NOMO-1 (cell line): Measurements from ENCODE around the gene CADM1.

Experiments used
- DNase-seq, 2 experiments: peaks; one replicate each; lab custom pipeline; 2025; ENCODE audit not compliant: unreplicated experiment in 2 of 2; lab: John Stamatoyannopoulos, UW

CADM1 gene

DNA sequence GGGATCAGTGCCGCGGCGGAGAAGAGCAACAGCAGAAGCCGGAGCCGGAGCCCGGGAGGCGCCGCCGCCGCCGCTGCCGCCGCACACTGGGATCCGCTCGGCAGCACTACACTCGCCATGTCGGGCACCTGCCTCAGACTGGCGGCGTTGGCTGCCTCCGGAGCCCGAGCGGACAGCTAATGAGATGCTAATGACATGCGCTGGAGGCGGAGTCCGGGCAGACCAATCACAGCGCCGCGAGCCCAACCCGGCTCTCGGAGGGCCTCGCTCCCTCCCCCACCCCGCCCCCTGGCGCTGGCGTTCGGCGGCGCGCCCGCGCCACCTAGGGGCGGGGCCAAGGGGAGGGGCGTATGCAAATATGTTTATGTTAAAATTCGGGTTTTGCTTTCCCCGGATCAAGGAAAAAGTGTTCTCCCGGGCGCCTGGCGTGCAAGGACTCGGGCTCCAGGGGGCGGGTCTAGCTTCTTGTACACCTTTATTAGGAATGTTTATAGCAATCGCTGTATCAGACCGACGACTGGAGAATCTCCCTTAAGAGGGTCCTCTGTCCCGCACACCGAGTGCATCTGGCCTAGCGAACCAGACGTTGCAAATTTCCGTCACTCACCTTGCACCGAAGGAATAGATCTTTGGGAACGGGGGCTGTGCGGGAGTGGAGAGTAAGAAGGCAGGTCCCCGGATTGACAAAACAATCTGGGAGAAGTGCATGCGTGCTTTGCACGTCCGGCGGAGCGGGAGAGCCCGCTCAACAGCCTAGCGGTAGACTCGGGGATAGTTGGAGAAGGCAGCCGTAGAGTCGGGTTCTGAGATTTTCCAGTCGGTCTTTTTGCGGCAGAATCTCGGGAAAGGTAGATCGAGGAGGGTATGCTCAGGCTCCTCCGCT lies at the start of gene CADM1:
CADM1 (minus strand) TSS at position 140 of the 883 bp plus-strand sequence.
- peak; percentile 91 for DNase-seq

- DNase-seq = no peak
Measured at GRCh38 chr11:115552773-115553438, 48.7 kb upstream of the CADM1 start.

- no peak for DNase-seq
Measured at GRCh38 chr11:115552151-115552772, 48.0 kb upstream of the CADM1 start.

DNA sequence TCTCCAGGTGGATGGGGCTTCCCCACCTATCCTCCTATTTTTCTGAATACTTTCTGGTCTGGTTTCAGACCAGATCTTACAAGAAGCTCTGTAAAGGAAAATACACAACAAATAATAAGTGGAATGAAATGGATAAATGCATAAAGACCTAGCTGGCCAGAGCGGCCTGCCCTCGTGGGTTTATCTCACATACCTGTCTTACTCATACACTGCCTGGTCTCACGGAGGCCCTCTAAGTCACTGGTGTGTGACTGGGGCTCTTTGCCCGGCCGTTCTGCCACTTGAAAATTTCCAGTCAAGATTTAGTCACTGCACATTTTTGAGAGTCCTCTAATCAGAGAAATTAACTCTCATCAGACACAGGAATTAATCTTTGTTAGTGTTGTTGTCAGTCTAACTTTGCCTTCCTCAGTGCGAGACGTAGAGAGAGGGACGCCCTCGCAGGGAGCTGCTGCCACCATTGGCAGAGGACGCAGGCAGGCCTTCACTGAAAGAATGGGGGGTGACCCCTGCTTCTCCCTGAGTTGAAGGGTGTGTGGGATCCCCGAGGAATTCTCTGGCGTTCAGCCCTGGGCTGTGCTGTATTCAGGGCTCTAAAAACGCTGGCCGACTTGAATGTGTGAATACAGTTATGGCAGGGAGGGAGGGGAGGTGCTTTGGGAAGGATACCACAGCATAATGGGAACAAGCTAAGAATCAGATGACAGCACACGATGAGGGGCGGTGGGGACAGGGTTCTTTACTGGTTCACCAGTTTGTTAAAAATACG lies 46.3 kb upstream of the CADM1 start:
- no peak for DNase-seq

DNA sequence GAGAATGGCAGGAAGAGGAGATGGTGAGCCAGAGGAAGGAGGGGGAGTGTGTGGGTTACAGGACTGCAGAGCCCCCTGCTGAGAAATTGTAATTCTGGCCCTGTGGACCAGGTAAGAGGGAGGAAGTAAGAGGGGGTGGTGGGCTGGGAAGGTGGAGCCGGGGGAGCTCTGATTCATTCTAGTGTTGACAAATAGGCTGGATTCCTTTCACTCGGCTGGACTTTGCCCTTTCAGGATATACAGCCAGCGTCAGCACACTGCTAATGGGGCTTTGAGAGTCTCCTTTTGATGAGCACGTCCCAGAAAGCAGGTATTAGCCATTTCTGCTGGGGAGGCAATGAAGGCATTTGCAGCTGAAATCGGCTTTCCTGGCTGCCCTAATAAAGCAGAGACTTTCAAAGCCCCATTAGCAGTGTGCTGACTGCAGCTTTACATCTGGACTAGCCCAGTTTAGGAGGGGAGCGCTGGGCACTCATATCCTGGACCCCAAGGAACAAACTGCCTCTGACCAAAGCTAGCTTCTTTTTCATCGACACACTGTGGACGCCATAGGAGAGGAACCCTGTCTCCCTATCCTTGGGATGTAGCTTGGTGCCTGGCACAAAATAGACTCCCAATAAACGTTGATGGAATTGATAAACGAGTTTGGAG lies 44.8 kb upstream of the CADM1 start:
- DNase-seq = no peak

DNA sequence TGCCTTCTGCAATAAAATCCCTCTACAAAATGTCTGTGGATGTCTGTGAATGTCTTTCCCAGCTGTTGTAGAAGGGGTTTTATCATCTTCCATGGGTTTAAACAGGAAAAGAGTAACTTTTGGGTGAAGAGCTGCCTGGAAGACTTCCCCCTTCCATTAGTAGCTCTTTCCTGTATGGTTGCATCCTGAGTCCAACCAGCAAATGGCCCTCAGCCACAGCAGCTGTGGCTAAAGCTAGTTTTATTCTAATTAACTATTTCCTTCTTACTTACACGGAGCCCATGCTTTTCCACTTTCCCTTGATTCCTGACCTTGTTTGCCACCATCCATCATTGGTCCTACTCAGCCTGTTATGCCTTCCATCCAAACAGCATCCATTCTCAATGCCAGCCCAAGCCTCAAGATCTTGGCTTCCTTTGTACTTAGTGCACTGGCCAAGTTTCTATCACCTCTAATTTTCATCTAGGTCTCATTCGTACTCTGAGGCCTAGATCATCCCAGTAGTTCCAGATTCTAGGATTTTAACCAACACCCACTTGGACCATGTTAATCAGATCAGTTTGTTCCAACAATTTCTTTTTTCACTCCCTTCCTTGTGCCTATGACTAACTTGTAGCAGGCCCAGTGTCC lies 41.5 kb upstream of the CADM1 start:
- no peak for DNase-seq

DNA sequence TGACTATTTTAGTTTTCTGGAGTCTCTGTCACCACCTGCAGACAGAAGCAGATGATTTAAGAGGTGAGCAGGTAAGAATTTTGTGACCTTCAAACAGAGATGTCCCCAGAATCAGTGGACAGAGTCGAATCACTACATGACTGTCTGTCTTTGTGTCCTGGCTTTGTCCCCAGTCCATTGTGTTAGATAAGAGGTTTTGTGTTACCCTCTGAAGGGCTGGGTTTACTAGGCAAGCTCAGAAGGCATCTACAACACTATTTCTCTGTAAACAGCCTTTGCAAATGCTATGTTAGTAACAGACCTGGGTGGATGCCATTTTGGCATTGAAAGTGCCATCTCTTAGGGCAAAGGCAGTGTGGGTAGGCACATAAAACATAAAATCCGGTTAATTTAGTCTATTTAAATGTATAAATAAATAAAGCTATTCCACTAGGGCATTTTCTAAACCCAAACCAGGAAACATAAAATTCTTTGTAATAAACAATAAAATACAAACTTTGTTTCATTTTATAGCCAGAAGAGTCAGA lies 40.3 kb upstream of the CADM1 start:
- DNase-seq = no peak

DNA sequence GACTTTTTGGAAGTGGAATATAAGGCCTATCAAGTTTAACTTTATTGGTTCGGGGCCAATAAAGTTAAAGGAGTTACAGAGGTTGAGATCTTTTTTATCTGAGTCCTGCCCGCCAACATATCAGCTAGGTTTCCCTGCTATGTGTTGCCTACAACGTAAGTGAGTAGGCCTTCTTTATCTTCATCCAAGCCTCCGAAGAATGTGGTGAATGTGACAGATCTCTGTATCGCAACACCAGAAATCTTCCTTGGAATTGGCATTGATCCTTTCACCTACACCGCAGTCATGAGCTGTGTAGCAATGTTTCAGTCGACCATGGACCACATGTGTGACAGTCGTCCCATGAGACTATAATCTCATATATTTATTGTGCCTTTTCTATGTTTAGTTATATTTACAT lies 37.3 kb upstream of the CADM1 start:
- no peak for DNase-seq

- DNase-seq = no peak
Measured at GRCh38 chr11:115539844-115540243, 35.6 kb upstream of the CADM1 start.

DNA sequence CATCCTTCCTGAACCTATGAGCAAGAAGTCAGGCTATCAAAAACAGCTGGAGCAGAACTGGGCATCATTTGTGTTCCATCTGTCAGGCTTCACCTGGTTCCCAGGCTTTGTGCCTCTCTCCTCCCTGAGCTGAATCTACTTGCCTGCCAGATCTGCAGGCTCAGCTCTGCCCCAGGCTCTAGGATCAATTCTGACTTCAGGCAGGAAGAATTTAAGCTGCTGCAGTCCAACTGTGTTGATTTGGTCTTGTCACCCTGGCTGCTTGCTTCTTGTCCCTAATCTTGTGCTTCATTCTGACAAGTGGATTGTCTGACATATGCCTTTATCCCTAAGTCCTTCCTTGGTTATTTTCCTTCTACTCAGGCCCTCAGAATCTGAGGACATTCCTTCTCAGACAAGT lies 31.6 kb upstream of the CADM1 start:
- no peak for DNase-seq

DNA sequence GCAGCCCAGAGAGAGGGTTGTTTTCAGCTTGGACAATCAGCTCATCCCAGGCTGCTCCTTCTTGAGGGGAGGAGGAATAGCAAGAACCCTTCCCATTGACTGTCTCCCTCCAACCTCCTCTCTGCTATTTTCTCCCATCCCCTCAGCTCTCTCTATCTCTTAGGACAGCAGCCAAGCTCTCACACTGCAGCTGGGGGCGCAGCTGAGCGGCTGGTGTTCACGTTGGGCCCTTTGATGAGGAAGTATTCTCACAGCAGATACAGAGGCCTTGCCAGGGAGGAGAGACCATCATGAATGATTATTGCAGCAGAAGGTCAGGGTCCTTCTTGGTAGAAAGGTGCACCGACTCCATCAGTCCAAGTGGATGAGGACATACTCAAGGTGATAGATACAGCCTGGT lies 26.5 kb upstream of the CADM1 start:
- peak; percentile 11 to 21 for DNase-seq

DNA sequence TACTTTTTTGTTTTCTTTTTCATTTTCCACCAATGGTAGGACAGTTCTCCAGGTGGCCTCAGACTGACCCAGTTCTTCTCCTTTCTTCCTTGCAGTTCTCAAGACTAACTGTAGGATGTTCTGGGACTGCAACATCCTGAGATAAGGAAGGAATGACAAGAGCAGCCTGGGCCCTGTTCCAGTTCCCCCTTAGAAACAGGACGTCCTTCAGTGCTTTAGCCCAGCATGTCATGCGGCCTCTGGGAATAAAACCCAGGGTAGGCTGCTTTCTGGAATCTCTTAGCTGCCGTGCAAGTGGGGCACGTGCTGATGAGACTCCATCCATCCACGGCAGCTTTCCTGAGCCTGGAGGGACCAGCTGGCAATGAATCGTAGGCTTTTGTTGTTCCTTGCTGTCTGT lies 24.0 kb upstream of the CADM1 start:
- no peak for DNase-seq

GRCh38 chr11:115527534-115528125 lies 23.4 kb upstream of the CADM1 start:
- DNase-seq = no peak

- DNase-seq = no peak
Measured at GRCh38 chr11:115525531-115526006, 21.4 kb upstream of the CADM1 start.

GRCh38 chr11:115524572-115524971 lies 20.4 kb upstream of the CADM1 start:
- DNase-seq = no peak

DNA sequence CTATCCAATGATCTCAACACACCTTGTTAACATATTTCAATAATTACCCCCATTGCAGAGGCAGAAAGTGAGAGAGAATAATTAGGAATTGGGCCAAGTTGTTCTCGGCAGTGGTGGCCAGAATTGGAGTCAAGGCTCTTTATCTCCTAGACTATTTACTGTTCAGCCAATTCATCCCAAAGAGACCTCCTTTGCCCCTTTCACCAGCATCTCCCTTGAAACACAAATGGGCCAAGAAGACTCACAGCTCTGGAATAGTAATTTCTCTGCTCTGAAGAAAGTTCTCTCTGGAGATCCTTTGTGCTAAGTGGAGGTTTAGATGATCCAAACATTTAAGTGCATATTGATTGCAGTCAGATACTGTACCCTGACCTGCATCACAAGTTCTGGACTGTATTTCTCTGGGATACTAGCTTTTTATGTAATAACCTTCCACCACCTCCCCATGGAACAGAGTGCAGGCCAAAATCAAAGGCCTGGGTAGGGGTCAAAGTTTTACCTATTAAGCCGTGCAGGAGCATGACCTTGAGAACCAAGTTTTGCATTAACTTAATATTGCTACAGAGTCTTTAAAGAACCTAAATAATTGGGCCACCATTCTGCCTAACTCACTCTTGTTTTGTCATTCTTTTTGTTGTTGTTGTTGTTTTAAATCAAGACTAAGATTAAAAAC lies 19.6 kb upstream of the CADM1 start:
- no peak for DNase-seq

DNA sequence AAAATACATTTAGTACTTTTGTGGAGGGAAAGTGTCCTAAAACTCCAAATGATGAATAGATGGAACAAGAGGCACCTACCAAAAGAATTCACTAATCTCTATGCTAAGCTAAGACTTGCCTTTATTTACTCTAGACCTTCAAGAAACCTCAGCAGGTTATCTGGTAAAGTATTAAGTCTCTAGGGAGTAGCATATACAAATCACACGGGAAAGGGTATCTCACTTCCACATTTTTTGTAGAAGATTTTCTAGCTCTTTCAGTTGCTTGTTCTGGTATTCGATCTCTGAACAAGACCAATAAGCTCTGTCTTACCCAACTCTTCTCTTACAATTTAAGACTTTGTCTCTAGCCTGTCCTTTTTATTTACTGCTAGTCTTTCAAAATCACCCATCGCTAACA lies 18.1 kb upstream of the CADM1 start:
- DNase-seq = peak; percentile 18 to 58

- DNase-seq = peak; percentile 40 to 72
Measured at GRCh38 chr11:115521825-115522224, 17.6 kb upstream of the CADM1 start.
